ENCODE results near the gene CXCL8. TPM values are rescaled to one million over a fixed set of nuclear protein-coding genes. Genes with fewer than 3 reads are reported as not detected.

Gene CXCL8
- total RNA-seq, 1 donor from 2014 or later = 3.2 TPM

Other genes with a start within 250 kb of the CXCL8 start
- 1.8 TPM for gene RASSF6, start 120.1 kb upstream of the CXCL8 start, total RNA-seq
- 1.4 TPM for gene CXCL6, start 96.1 kb downstream of the CXCL8 start, total RNA-seq
- gene PF4V1, start 112.7 kb downstream of the CXCL8 start, total RNA-seq = not detected
- gene CXCL1, start 128.8 kb downstream of the CXCL8 start, total RNA-seq = 22.9 TPM
- not detected for gene PF4, start 241.5 kb downstream of the CXCL8 start, total RNA-seq
- 1.0 TPM for gene PPBP, start 247.6 kb downstream of the CXCL8 start, total RNA-seq

Data from esophagus mucosa (tissue), 1 donor.